IPS-20b (cell line): ENCODE measurements around the gene DHRS2.

Experiments used
- H3K27ac ChIP-seq: one replicate; pipeline ENCODE4 v1.5.1; 2013; ENCODE audit warnings: low read length
- H3K27me3 ChIP-seq: 2 replicates; pipeline ENCODE4 v1.6.1; 2013; ENCODE audit warnings: mild to moderate bottlenecking, low read length, inconsistent platforms; ENCODE audit not compliant: insufficient read depth
- H3K36me3 ChIP-seq: 2 replicates; pipeline ENCODE4 v1.6.1; 2013; ENCODE audit warnings: low read depth, mild to moderate bottlenecking, inconsistent platforms, low read length, moderate library complexity; ENCODE audit not compliant: insufficient read depth
- H3K4me1 ChIP-seq: 2 replicates; pipeline ENCODE4 v1.6.1; 2013; ENCODE audit warnings: mild to moderate bottlenecking, control low read depth, inconsistent platforms, low read length, moderate library complexity; ENCODE audit not compliant: insufficient read depth
- H3K4me3 ChIP-seq: 2 replicates; pipeline ENCODE4 v1.5.1; 2013; ENCODE audit warnings: mild to moderate bottlenecking, low read length, inconsistent platforms
- H3K9ac ChIP-seq: 2 replicates; pipeline ENCODE4 v1.6.1; 2013; ENCODE audit warnings: low read depth, mild to moderate bottlenecking, inconsistent platforms, low read length, moderate library complexity
- H3K9me3 ChIP-seq: 2 replicates; pipeline ENCODE4 v1.6.1; 2013; ENCODE audit warnings: mild to moderate bottlenecking, low read depth, low read length, inconsistent platforms; ENCODE audit not compliant: insufficient read depth

DHRS2 gene

GRCh38 chr14:23638414-23639047 is 2.4 kb downstream of the DHRS2 start:
- no peak overlapping the region for H3K4me3 ChIP-seq
- peaks cover 4% of the 10 kb centered on the region; the same call in 1 of the 2 replicates for H3K4me1 ChIP-seq
- no peak overlapping the region for H3K27ac ChIP-seq
- H3K27me3 ChIP-seq = no peaks in the 10 kb centered on the region
- H3K36me3 ChIP-seq = no peaks in the 10 kb centered on the region
- H3K9me3 ChIP-seq = no peaks in the 10 kb centered on the region
- no peak overlapping the region for H3K9ac ChIP-seq

GRCh38 chr14:23639048-23639890 is 3.1 kb downstream of the DHRS2 start:
- H3K27ac ChIP-seq = no peak overlapping the region
- H3K9me3 ChIP-seq = no peaks in the 10 kb centered on the region
- peaks cover 4% of the 10 kb centered on the region; the same call in 1 of the 2 replicates for H3K4me1 ChIP-seq
- no peaks in the 10 kb centered on the region for H3K36me3 ChIP-seq
- no peak overlapping the region for H3K4me3 ChIP-seq
- H3K27me3 ChIP-seq = no peaks in the 10 kb centered on the region
- no peak overlapping the region for H3K9ac ChIP-seq

- Histone ChIP-seq H3K4me3 (no peak overlapping the region), H3K27me3 (no peaks in the 10 kb centered on the region), H3K9ac (no peak overlapping the region), H3K4me1 (peaks cover 4% of the 10 kb centered on the region; the same call in 1 of the 2 replicates), H3K27ac (no peak overlapping the region), H3K36me3 (no peaks in the 10 kb centered on the region), H3K9me3 (no peaks in the 10 kb centered on the region)
Measured at GRCh38 chr14:23639891-23640523, 3.8 kb downstream of the DHRS2 start.

GRCh38 chr14:23640524-23641141 is 4.5 kb downstream of the DHRS2 start:
- Histone ChIP-seq H3K4me3 (no peak overlapping the region), H3K36me3 (no peaks in the 10 kb centered on the region), H3K4me1 (peaks cover 4% of the 10 kb centered on the region; the same call in 1 of the 2 replicates), H3K27ac (no peak overlapping the region), H3K27me3 (no peaks in the 10 kb centered on the region), H3K9me3 (no peaks in the 10 kb centered on the region), H3K9ac (no peak overlapping the region)

GRCh38 chr14:23641180-23641914 is 5.2 kb downstream of the DHRS2 start:
- H3K9me3 ChIP-seq = no peaks in the 10 kb centered on the region
- no peaks in the 10 kb centered on the region for H3K36me3 ChIP-seq
- H3K27ac ChIP-seq = no peak overlapping the region
- no peak overlapping the region for H3K4me3 ChIP-seq
- no peaks in the 10 kb centered on the region for H3K27me3 ChIP-seq
- peaks cover 4% of the 10 kb centered on the region; the same call in 1 of the 2 replicates for H3K4me1 ChIP-seq
- H3K9ac ChIP-seq = no peak overlapping the region

- H3K27ac ChIP-seq = no peak overlapping the region
- H3K9me3 ChIP-seq = no peaks in the 10 kb centered on the region
- no peaks in the 10 kb centered on the region for H3K36me3 ChIP-seq
- H3K4me1 ChIP-seq = peaks cover 4% of the 10 kb centered on the region; the same call in 1 of the 2 replicates
- no peaks in the 10 kb centered on the region for H3K27me3 ChIP-seq
- H3K9ac ChIP-seq = no peak overlapping the region
- H3K4me3 ChIP-seq = no peak overlapping the region
Measured at GRCh38 chr14:23641915-23642588, 5.9 kb downstream of the DHRS2 start.

- Histone ChIP-seq H3K27me3 (no peaks in the 10 kb centered on the region), H3K36me3 (no peaks in the 10 kb centered on the region), H3K9ac (no peak overlapping the region), H3K4me3 (no peak overlapping the region), H3K27ac (no peak overlapping the region), H3K4me1 (peaks cover 4% of the 10 kb centered on the region; the same call in 1 of the 2 replicates), H3K9me3 (no peaks in the 10 kb centered on the region)
Measured at GRCh38 chr14:23643533-23644194, 7.5 kb downstream of the DHRS2 start.

GRCh38 chr14:23644195-23644918 is 8.2 kb downstream of the DHRS2 start:
- Histone ChIP-seq H3K4me1 (peaks cover 4% of the 10 kb centered on the region; the same call in 1 of the 2 replicates), H3K4me3 (no peak overlapping the region)

GRCh38 chr14:23644919-23645336 is 8.8 kb downstream of the DHRS2 start:
- Histone ChIP-seq H3K9ac (no peak overlapping the region), H3K36me3 (no peaks in the 10 kb centered on the region), H3K4me3 (no peak overlapping the region), H3K27ac (no peak overlapping the region), H3K27me3 (no peaks in the 10 kb centered on the region), H3K9me3 (no peaks in the 10 kb centered on the region), H3K4me1 (peaks cover 4% of the 10 kb centered on the region; the same call in 1 of the 2 replicates)

More at GRCh38 chr14:23644195-23644918, 8.2 kb downstream of the DHRS2 start:
- no peaks in the 10 kb centered on the region for H3K36me3 ChIP-seq
- no peaks in the 10 kb centered on the region for H3K27me3 ChIP-seq
- H3K9ac ChIP-seq = no peak overlapping the region
- H3K9me3 ChIP-seq = no peaks in the 10 kb centered on the region
- no peak overlapping the region for H3K27ac ChIP-seq

- Histone ChIP-seq H3K9me3 (no peaks in the 10 kb centered on the region), H3K4me3 (no peak overlapping the region), H3K9ac (no peak overlapping the region), H3K36me3 (no peaks in the 10 kb centered on the region), H3K4me1 (peaks cover 4% of the 10 kb centered on the region; the same call in 1 of the 2 replicates), H3K27ac (no peak overlapping the region), H3K27me3 (no peaks in the 10 kb centered on the region)
Measured at GRCh38 chr14:23645504-23645811, 9.3 kb downstream of the DHRS2 start.
